ENCODE results near the gene ZNF385D. TPM values are rescaled to one million over a fixed set of nuclear protein-coding genes. Genes with fewer than 3 reads are reported as not detected.
"Not testable (repeated sequence)": the region's sequence is repeated elsewhere in the genome, so short reads cannot be mapped to it uniquely, and the experiment has no call there.

Gene ZNF385D
- total RNA-seq, 2 experiments from 2014 or later, result not detected

DNA sequence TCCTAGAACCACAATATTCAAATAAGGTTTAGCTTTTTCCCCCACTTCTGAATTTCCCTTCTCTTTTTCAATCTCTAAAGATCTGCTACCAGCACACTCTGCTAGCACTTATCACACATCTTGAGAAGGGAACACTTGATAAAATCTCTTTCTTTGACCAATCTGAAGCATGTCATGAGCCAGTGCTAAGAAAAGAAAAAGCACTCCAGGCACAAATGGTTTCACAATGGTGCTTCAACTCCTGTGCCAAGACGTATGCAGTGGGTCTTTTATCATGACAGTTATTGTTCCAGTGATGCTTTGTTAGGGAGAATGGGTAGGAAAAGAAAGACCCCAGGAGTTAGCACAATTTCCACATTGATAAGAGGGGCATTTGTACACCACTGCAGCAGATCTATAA is 248.4 kb downstream of the ZNF385D start:
- peaks cover 10% of the 10 kb centered on the region for H3K9me3 Mint-ChIP-seq
- H3K27me3 Mint-ChIP-seq, result no peaks in the 10 kb centered on the region
- intact Hi-C loops (cut with micrococcal nuclease), result no loop called here
- no peak overlapping the region for H3K4me3 Mint-ChIP-seq
- DNase-seq, result no peak
- ATAC-seq, result no peak
- H3K36me3 Mint-ChIP-seq (ENCODE audit: low read depth), result no peaks in the 10 kb centered on the region
- H3K27ac Mint-ChIP-seq, result no peak overlapping the region
- POLR2A ChIA-PET, result no interaction called here
- CTCF ChIA-PET, result no interaction called here
- TF ChIP-seq, protein P1, sequence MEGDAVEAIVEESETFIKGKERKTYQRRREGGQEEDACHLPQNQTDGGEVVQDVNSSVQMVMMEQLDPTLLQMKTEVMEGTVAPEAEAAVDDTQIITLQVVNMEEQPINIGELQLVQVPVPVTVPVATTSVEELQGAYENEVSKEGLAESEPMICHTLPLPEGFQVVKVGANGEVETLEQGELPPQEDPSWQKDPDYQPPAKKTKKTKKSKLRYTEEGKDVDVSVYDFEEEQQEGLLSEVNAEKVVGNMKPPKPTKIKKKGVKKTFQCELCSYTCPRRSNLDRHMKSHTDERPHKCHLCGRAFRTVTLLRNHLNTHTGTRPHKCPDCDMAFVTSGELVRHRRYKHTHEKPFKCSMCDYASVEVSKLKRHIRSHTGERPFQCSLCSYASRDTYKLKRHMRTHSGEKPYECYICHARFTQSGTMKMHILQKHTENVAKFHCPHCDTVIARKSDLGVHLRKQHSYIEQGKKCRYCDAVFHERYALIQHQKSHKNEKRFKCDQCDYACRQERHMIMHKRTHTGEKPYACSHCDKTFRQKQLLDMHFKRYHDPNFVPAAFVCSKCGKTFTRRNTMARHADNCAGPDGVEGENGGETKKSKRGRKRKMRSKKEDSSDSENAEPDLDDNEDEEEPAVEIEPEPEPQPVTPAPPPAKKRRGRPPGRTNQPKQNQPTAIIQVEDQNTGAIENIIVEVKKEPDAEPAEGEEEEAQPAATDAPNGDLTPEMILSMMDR (IDR thresholded peaks at IDR 0.05), result no peak
- H3K4me1 Mint-ChIP-seq (ENCODE audit: low read depth), result no peaks in the 10 kb centered on the region

DNA sequence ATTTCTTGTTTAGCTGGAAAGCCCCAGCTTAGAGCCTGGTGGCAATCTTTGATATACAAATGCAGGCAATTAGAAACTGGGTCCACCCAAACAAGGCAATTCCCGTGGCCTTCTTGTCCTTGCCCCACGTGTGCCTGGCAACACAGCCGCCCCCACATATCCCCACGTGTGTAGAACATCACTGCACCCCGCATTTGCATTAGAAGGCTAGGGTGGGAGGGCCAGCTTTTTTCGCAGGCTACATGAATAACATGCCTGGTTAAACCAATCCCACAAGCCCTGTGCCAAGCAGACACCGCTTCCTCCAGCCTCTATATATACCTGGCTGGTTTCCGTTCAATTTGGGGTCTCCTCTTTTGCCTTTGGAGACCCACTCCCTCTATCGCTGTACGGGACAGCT is 250.2 kb downstream of the ZNF385D start:
- Mint-ChIP-seq H3K36me3 (ENCODE audit: low read depth) (no peaks in the 10 kb centered on the region), H3K4me1 (ENCODE audit: low read depth) (no peaks in the 10 kb centered on the region), H3K27ac (no peak overlapping the region), H3K4me3 (no peak overlapping the region), H3K9me3 (peaks cover 13% of the 10 kb centered on the region), H3K27me3 (no peaks in the 10 kb centered on the region)
- TF ChIP-seq, protein P1 (IDR thresholded peaks at IDR 0.05), result no peak
- ATAC-seq, result no peak
- DNase-seq, result no peak
- intact Hi-C loops (cut with micrococcal nuclease), result no loop called here
- ChIA-PET CTCF (no interaction called here), POLR2A (no interaction called here)

DNA sequence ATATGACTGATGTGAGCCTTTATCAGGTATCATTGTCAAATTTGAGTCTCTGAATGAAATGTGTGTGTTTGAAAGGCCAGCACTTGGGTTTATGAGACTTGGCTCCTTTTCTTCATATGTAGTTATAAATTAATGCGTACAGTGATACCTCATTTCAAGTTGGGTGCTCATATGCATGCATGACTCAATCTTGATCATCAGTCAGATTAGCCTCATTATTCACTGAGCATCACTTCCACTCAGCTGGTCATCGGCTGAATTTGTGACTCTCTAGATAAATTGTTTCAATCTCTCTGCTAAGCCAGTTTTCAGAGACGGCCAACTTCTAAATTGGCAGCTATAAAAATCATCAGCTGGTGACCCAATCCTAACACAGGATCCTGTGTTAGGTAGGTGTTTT is 260.3 kb downstream of the ZNF385D start:
- H3K4me1 Mint-ChIP-seq (ENCODE audit: low read depth); H3K27me3 Mint-ChIP-seq; CTCF ChIA-PET: not testable (repeated sequence)

DNA sequence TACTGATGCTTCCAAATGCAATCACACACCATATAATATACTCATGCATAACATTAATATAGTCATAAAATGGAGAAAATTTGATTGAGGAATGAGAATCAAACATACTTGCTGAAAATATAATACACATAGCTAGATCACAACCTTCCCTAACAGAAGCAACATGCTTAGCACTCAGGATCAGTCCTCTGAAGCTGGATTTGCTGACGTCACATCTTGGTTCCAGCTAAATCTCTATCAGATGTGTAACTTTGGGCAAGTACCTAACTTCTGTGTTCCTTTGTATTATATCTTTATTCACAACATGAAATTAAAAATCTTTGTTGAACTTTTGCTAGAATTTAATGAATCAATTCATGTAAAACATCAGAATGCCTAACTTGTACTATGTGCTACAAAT is 263.5 kb downstream of the ZNF385D start:
- H3K36me3 Mint-ChIP-seq (ENCODE audit: low read depth), result no peaks in the 10 kb centered on the region
- peaks cover 2% of the 10 kb centered on the region for H3K9me3 Mint-ChIP-seq
- DNase-seq (no peak), ATAC-seq (no peak)
- no peak overlapping the region for H3K27ac Mint-ChIP-seq
- TF ChIP-seq, protein P1 (IDR thresholded peaks at IDR 0.05), result no peak
- CTCF ChIA-PET, result no interaction called here
- no peaks in the 10 kb centered on the region for H3K4me1 Mint-ChIP-seq (ENCODE audit: low read depth)
- intact Hi-C loops (cut with micrococcal nuclease), result no loop called here
- no peak overlapping the region for H3K4me3 Mint-ChIP-seq
- POLR2A ChIA-PET, result no interaction called here
- no peaks in the 10 kb centered on the region for H3K27me3 Mint-ChIP-seq

More for the DNA sequence above, 260.3 kb downstream of the ZNF385D start:
- H3K9me3 Mint-ChIP-seq; DNase-seq; ATAC-seq; POLR2A ChIA-PET; H3K36me3 Mint-ChIP-seq (ENCODE audit: low read depth); intact Hi-C loops (cut with micrococcal nuclease); H3K27ac Mint-ChIP-seq; H3K4me3 Mint-ChIP-seq: not testable (repeated sequence)

DNA sequence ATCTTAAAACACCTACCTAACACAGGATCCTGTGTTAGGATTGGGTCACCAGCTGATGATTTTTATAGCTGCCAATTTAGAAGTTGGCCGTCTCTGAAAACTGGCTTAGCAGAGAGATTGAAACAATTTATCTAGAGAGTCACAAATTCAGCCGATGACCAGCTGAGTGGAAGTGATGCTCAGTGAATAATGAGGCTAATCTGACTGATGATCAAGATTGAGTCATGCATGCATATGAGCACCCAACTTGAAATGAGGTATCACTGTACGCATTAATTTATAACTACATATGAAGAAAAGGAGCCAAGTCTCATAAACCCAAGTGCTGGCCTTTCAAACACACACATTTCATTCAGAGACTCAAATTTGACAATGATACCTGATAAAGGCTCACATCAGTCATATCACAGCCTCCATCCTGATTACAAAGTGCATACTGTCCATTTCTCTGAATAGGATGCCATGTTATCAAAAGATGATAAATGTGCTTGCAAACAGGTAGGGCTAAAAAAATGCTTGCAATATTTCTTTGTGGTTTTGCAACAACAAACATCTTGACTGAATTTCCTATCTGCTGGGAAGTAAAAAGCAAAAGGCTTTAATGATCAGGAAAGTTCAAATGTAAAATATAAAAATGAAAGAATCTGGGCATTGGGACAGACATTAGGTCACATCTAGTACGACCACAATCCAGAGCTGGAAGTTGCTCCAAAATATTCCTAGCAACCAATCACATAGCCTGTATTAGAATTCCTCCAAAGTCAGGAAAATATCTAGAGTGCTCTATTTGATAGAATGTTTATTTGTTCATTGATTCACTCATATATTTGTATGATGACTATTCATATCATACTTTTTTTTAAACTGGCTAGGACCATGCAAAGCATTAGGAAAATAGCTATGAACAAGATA is 264.7 kb downstream of the ZNF385D start:
- H3K4me1 Mint-ChIP-seq (ENCODE audit: low read depth); CTCF ChIA-PET; H3K9me3 Mint-ChIP-seq; intact Hi-C loops (cut with micrococcal nuclease); DNase-seq; ATAC-seq; POLR2A ChIA-PET; H3K36me3 Mint-ChIP-seq (ENCODE audit: low read depth); H3K27ac Mint-ChIP-seq; H3K27me3 Mint-ChIP-seq; H3K4me3 Mint-ChIP-seq: not testable (repeated sequence)

DNA sequence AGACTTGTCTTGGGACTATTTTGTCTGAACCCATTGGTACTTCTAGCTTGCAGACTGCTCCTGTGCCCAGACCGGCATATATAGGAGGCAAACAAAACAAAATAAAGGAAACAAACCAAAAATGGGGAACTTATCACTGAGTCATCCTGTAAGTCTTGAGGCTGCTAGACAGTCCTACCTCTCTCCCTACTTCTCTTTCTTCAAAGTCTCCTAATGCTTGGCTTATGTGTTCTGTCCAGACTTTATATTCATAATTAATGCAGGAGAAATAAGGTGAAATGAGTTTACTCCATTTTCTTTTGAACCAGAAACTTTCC is 266.2 kb downstream of the ZNF385D start:
- Mint-ChIP-seq H3K36me3 (ENCODE audit: low read depth) (no peaks in the 10 kb centered on the region), H3K27ac (no peak overlapping the region), H3K9me3 (peaks cover 2% of the 10 kb centered on the region), H3K4me3 (no peak overlapping the region), H3K4me1 (ENCODE audit: low read depth) (no peaks in the 10 kb centered on the region), H3K27me3 (no peaks in the 10 kb centered on the region)
- POLR2A ChIA-PET, result no interaction called here
- DNase-seq (no peak), ATAC-seq (no peak)
- intact Hi-C loops (cut with micrococcal nuclease), result no loop called here
- TF ChIP-seq, protein P1 (IDR thresholded peaks at IDR 0.05), result no peak
- CTCF ChIA-PET, result no interaction called here

All from activated CD8-positive, alpha-beta T cell treated with anti-CD3 and anti-CD28 coated beads for 36 hours (primary cell).